SH-SY5Y (cell line): ENCODE measurements around the gene RNASET2.

ENCODE experiments used
- GATA2 ChIP-seq: IDR thresholded peaks from 2 replicates; pipeline ENCODE4 v1.6.1; 2011; ENCODE audit warnings: mild to moderate bottlenecking, low read depth, low read length
- GATA3 ChIP-seq: IDR thresholded peaks from 2 replicates; pipeline ENCODE4 v1.6.1; 2011; ENCODE audit warnings: low read depth, mild to moderate bottlenecking, low read length, moderate library complexity

GRCh38 chr6:166969390-166970002 lies 13.1 kb upstream of the RNASET2 start:
- TF ChIP-seq GATA3: no peak
- peak; percentile 11; the same call in 1 of the 2 replicates for TF ChIP-seq GATA2
